HG03558 (cell line): ENCODE measurements around the gene HLA-E.
A peak's percentile ranks its signal among the peaks of the same experiment; 100 is the strongest.
"Not testable (repeated sequence)": the region's sequence is repeated elsewhere in the genome, so short reads cannot be mapped to it uniquely, and the experiment has no call there.

Experiments
- ATAC-seq: cut with Tn5 transposase; IDR thresholded peaks from one replicate; pipeline ENCODE4 v1.9.1; 2021; ENCODE audit warnings: moderate number of reproducible peaks; ENCODE audit not compliant: unreplicated experiment; ENCODE audit errors: extremely low read depth

Gene HLA-E

GRCh38 chr6:30489081-30490025 is at the start of gene HLA-E:
TSS of gene HLA-E (plus strand) at chr6:30489509. CDS start at chr6:30489532, 23 bp downstream.
- ATAC-seq, result peak; percentile 75

DNA sequence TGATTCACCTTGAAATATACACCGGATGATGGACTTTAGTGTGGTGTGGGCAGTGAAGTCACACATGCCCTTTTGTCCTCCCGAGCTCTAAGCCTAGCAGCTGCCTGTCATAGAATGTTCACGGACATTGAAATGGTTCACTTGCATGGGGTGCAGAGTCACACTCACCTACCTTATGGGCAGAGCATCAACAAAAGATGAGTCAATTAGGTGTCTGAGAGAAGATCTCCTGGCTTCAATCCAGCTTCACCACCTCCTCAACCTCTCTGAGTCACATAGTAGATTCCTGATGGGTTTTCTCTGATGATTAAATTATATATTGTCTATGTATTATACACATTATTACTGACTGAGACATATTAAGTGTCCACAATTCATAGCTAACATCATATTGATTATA is 48.1 kb upstream of the HLA-E start:
- no peak for ATAC-seq

GRCh38 chr6:30443657-30444450 is 45.5 kb upstream of the HLA-E start:
- ATAC-seq, result no peak

DNA sequence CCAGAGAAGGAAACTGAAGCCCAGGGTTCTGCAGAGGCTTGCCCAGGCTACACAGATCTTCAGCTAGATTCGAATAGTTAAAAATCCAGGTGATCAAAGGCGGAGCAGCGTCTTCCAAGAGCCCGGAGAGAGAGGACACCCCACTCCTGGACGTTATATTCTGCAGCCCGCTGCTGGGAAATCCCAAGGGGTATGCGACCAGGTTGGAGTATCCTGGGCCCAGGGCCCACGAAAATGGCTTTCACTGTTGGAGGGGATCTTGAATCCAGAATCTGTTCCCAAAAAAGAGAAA is 44.9 kb upstream of the HLA-E start:
- no peak for ATAC-seq

GRCh38 chr6:30446259-30446658 is 43.0 kb upstream of the HLA-E start:
- ATAC-seq, result no peak

DNA sequence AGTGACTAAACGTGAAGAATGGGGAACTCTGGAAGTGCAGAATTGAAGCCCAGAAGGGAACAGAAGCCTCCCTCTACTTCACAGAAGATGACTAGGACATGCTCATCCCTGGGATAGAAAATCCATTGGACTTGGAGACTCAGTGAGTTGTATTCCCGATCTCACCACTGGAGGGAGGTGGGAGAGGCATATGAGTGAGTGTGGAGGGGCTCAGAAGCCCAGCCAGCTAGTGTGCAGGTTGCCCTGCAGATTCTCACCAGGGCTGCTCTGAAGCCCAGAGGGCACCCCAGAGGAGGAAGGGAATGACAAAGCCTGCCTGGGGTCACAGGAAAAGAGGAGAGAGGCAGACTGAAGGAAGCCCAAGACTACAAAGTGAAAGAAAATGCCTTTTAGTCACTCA is 42.1 kb upstream of the HLA-E start:
- ATAC-seq, result no peak

- ATAC-seq, result no peak
Measured at GRCh38 chr6:30450548-30450908, 38.8 kb upstream of the HLA-E start.

DNA sequence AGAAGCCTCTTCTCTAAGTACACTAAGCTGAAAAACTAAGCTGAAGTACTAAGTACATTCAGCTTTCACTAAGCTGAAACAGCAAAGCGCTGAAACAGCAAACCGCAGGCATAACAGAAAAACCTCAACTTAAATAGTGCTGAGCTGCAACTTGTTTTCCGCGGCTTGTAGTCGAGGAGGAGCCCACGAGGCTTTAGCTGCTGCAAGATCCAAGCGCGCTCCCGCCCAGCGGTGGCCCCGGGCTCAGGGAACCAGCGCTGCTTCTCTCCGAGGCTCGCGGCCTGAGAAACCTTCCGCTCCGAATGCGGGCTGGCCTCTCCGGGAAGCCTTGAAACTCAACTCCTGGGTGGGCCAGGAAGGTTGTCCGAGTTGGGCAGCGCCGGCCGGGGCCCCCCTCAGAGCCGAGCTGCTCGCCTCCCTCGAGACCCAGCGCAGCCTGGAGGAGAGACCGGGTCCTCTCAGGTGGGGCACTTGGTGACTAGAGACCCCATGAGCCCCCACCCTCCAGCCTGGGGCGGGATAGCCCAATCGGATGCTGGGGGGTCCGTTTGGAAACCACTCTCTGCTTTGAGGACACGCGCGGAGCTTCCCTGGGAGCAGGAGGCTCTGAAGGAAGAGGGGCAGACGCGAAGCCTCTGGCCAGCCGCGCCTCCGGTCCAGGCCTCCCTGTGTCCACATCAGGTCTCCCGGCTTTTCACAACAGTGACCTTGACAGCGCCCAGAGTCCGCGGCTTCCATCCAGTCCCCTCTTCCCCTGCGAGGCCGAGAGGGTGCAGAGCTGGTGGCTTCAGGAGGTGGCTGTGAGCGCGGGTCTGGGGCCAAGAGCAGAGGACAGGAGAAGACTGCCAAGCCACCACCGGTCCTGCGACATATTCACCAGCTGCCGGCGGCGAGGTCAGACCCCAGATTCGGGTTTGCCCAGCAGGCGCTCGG is 38.1 kb upstream of the HLA-E start:
- no peak for ATAC-seq

DNA sequence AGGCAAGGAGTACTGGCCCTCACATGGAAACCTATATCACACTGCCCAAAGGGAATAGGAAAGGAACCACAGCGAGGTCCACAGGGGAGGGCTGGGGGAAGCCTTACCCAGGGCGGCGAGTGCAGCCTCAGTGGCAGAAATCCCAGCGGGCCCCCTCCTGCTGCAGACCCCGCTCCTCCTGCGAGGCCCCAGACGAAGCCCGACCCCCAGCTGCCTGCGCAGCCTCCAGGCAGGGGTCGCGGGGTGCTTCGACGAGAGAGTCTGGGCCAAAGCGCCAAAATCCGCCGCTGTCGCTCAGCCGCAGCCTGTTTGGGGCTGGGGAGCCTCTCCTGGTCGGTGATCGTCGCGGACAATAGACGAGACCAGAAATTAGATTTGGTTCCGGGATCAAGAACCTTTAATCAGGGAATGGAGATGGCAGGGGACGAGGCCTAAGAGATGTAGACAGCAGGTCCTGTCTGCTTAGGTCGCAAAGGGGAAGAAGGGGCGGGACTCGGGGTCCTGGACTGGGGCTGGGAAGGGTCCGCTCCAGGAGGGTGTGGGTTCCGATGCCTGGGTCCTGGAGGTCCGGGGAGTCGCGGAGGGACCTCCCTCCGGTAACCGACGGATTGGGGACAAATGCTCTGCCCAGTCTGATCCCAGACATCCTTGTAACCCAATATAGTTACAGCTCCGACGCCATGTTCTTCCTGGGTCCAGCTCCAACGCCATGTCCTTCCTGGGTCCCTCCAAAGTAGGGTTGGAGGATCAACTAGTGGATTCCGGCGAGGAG is 36.4 kb upstream of the HLA-E start:
- ATAC-seq, result no peak

- no peak for ATAC-seq
Measured at GRCh38 chr6:30453508-30454116, 35.7 kb upstream of the HLA-E start.

DNA sequence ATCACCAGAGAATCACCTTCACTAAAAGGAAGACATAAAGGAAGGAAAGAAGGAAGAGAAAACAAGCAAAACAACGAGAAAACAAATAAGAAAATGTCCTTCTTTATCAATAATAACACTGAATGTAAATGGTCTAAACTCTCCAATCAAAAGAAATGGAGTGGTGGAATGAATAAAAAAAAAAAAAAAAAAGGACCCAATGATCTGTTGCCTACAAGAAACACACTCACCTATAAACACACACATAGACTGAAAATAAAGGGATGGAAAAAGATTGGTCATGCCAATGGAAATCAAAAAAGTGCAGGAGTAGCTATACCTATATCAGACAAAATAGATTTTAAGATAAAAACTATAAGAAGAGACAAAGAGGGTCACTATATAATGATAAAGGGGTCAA is 30.2 kb upstream of the HLA-E start:
- ATAC-seq, result no peak

DNA sequence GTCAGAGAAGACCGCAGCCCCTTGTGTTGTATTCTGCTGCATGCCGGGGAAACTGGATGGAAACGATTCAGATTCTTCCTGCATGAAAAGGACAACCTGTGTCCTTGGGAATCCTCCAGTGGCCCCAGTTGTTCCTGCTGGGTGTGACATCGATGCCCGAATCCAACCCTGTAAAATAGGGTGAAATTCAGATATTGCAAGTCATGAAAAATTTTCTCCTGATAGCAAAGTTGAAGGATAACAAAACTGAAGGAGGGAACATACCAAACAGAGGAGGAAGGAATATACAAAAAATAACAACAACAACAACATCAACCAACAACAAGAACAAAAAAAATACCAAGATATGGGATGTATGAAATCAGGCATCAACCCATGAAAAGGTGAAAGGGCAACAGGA is 28.3 kb upstream of the HLA-E start:
- ATAC-seq, result no peak

DNA sequence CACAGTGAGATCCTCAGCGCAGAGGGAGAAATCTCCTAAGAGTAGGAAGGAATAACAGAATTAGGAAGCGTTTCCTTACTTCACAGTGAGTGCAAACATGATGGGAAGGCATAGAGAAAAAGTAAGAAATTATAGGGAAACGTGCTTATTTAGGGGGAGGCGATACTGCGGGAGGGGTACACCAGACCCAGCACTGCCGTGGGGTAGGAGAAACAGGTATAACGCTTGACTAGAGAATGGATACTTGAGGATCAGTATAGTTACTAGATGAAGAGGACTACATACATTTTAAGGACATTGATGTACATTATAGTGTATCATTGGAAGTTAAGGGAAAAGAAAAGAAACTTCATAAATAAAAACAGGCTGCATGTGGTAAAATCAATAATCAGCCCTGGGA is 26.8 kb upstream of the HLA-E start:
- ATAC-seq, result no peak

- no peak for ATAC-seq
Measured at GRCh38 chr6:30463242-30463641, 26.1 kb upstream of the HLA-E start.

GRCh38 chr6:30463651-30464618 is 25.4 kb upstream of the HLA-E start:
- no peak for ATAC-seq

DNA sequence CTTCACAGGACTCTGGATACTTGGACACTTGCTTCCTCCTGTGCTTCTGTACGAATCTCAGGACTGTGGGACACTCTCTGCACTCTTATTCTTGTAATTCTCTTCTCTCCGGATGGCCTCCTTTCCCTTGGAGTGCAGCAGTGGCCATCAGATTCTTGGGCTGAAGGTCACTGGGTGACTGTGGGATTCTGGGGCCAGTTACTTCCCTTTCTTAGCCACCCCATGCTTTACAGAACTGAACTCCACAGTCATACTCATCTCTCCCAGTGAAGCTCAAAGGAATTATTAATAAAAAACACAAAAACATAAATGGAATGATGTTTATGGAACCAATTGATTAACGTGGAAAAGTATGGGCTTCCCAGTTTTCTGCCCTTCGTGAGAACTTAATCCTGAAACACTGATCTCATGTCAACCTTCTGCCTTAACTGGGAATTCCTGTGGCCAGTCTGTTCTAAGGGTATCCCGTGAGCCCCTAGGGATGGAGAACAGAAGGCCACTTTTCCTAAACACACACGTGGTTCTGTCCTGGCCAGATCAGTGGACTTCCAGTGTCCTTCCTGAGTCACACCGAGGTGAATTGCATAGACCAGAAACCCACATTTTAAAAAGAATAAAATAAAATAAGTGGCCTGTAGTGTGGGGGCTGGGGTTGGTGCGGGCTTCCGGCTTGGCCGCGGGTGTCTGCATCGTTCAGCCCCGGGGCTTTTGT is 23.6 kb upstream of the HLA-E start:
- ATAC-seq, result no peak

- ATAC-seq, result no peak
Measured at GRCh38 chr6:30470968-30471367, 18.3 kb upstream of the HLA-E start.

- not testable (repeated sequence) for ATAC-seq
Measured at GRCh38 chr6:30475116-30475515, 14.2 kb upstream of the HLA-E start.
